Measurements from ENCODE around the gene CD180. TPM values are rescaled to one million over a fixed set of nuclear protein-coding genes. Genes with fewer than 3 reads are reported as not detected.
"Not testable (repeated sequence)": the region's sequence is repeated elsewhere in the genome, so short reads cannot be mapped to it uniquely, and the experiment has no call there.

CD180 gene
- total RNA-seq, 2 experiments from 2014 or later = 0.07 to 0.21 TPM

- POLR2A ChIA-PET = no interaction called here
- CTCF ChIA-PET = no interaction called here
- intact Hi-C loops (cut with micrococcal nuclease) = no loop called here
Measured at GRCh38 chr5:67183859-67184258, 12.7 kb downstream of the CD180 start.

DNA sequence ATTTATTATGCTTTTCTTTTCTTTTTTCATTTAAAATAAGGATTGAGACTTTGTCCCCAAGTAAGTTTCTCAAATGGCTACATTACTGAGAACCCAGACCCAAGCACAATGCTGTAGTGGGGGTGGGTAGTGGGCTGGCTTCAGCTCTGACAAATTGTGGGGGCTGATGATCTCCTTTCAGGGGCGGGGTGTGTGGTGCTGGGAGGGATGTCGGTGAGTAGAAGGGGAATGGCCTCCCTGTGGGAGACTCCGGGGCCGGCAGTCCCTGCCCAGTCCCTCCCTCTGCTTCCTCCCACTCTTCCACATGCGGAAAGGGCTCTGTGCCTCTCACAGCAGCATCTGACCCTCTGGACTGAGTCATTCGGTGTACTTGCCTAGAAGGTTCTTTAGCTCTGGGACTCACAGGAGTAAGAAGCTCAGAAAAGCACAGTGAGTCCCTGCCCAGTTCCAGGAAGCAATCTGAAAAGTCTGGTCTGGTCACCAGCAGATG is 14.3 kb downstream of the CD180 start:
- H3K36me3 Mint-ChIP-seq = peaks cover 2% of the 10 kb centered on the region
- peaks cover 44% of the 10 kb centered on the region for H3K4me1 Mint-ChIP-seq (ENCODE audit: low read depth)
- peak overlapping the region; percentile 38 for H3K27ac Mint-ChIP-seq
- no peak for DNase-seq
- H3K4me3 Mint-ChIP-seq = peak overlapping the region; percentile 14
- intact Hi-C loops (cut with micrococcal nuclease) = no loop called here
- peaks cover 4% of the 10 kb centered on the region for H3K9me3 Mint-ChIP-seq
- ChIA-PET POLR2A (no interaction called here), CTCF (interaction anchor here (2.4 kb wide), 1 partner anchor 26 kb away, joined by 7 read pairs; no protein-coding TSS in a partner anchor)
- no peaks in the 10 kb centered on the region for H3K27me3 Mint-ChIP-seq

More at GRCh38 chr5:67183859-67184258, 12.7 kb downstream of the CD180 start:
- H3K9me3 Mint-ChIP-seq = no peaks in the 10 kb centered on the region
- H3K4me1 Mint-ChIP-seq (ENCODE audit: low read depth) = peaks cover 54% of the 10 kb centered on the region
- no peak for DNase-seq
- no peak overlapping the region for H3K27ac Mint-ChIP-seq
- no peak overlapping the region for H3K4me3 Mint-ChIP-seq
- no peaks in the 10 kb centered on the region for H3K27me3 Mint-ChIP-seq
- no peaks in the 10 kb centered on the region for H3K36me3 Mint-ChIP-seq

GRCh38 chr5:67181648-67182221 is 14.9 kb downstream of the CD180 start:
- DNase-seq = no peak
- CTCF ChIA-PET = interaction anchor here (0.6 to 2.4 kb wide), 3 partner anchors 11 to 284 kb away, joined by 3 to 7 read pairs (median 3); no protein-coding TSS in a partner anchor

DNA sequence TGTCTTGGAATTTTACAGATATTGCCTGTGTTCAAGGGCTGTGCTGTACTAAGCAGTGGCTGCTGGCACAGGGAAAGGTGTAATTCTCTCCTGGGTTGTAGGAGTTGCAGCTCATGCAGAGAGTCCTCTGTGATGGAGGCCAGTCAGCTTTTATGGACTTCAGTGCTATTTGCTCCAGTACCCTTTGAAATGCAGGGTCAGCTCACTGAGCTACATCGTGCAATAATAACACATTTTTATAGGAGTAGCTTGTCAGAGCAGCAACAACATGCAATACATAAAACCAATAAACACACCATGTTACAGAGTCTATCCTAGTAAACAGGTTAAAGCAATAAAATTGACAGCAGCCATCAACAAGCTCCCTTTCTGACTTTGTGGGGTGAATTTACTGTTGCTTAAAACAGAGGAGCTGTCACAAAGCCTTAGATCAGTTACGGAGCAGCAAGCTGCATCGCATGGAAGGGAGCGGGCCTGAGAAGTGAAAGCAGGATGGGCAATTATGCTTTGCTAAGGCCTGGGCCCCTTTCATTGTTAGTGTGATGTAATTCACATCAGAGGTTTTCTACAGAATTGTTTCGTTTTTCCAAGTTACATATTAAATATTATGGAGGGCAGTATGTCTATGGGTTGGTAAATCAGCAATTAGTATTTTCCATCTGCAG is 16.8 kb downstream of the CD180 start:
- ChIA-PET POLR2A (no interaction called here), CTCF (interaction anchor here (2.4 kb wide), 1 partner anchor 28 kb away, joined by 7 read pairs; no protein-coding TSS in a partner anchor)
- no peak overlapping the region for H3K27ac Mint-ChIP-seq
- H3K9me3 Mint-ChIP-seq = peaks cover 23% of the 10 kb centered on the region
- no peaks in the 10 kb centered on the region for H3K27me3 Mint-ChIP-seq
- peaks cover 13% of the 10 kb centered on the region for H3K36me3 Mint-ChIP-seq
- peaks cover 38% of the 10 kb centered on the region for H3K4me1 Mint-ChIP-seq (ENCODE audit: low read depth)
- intact Hi-C loops (cut with micrococcal nuclease) = no loop called here
- no peak overlapping the region for H3K4me3 Mint-ChIP-seq
- no peak for DNase-seq

More at GRCh38 chr5:67181648-67182221, 14.9 kb downstream of the CD180 start:
- no peaks in the 10 kb centered on the region for H3K27me3 Mint-ChIP-seq
- H3K4me1 Mint-ChIP-seq (ENCODE audit: low read depth) = peaks cover 43% of the 10 kb centered on the region
- intact Hi-C loops (cut with micrococcal nuclease) = no loop called here
- H3K36me3 Mint-ChIP-seq = peaks cover 9% of the 10 kb centered on the region
- H3K27ac Mint-ChIP-seq = peak overlapping the region; percentile 60
- POLR2A ChIA-PET = no interaction called here
- H3K9me3 Mint-ChIP-seq = peaks cover 10% of the 10 kb centered on the region
- H3K4me3 Mint-ChIP-seq = no peak overlapping the region

DNA sequence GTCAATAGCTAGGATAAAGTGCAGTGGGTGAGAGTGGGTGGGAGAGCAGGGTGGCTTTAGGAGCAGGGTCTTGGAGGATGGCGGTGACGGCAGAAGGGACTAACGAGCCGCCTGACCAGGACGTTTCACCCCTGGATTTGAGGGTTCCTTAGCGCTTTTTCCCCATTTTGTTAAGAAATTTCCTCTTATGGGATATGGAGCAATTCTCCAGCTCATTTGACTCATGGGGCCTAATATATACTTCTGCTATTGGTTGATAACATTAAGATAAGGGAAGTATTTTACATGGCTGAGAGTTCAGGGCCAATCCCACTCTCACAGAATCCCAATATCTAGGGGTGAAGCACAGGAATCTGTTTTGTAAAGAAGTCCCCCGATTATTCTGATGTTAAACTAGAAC is 17.6 kb downstream of the CD180 start:
- H3K27me3 Mint-ChIP-seq = no peaks in the 10 kb centered on the region
- no peak overlapping the region for H3K4me3 Mint-ChIP-seq
- ChIA-PET POLR2A (no interaction called here), CTCF (no interaction called here)
- intact Hi-C loops (cut with micrococcal nuclease) = no loop called here
- H3K36me3 Mint-ChIP-seq = peaks cover 13% of the 10 kb centered on the region
- H3K4me1 Mint-ChIP-seq (ENCODE audit: low read depth) = peaks cover 41% of the 10 kb centered on the region
- H3K27ac Mint-ChIP-seq = no peak overlapping the region
- no peak for DNase-seq
- peaks cover 23% of the 10 kb centered on the region for H3K9me3 Mint-ChIP-seq

DNA sequence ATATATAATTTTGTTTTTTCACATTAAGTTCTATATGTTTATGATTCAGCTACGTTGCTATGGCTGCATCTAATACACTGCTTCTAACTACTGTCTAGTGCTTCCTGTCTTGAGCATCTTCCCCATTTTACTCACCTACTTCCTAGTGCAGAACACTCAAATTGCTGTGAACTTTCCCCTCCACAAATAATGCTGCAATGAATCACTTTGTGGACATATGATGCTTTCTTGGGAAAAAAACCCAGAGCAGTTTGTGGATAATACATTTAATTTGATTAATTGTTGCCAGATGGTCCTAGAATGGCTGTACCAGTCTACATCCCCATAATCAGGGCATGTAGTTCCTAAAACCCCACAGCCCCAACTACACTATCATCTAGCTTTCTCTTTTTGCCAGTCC is 18.5 kb downstream of the CD180 start:
- ChIA-PET POLR2A (no interaction called here), CTCF (interaction anchor here (1.0 kb wide), 1 partner anchor 12 kb away, joined by 4 read pairs; no protein-coding TSS in a partner anchor)
- Mint-ChIP-seq H3K36me3 (peaks cover 13% of the 10 kb centered on the region), H3K27me3 (no peaks in the 10 kb centered on the region), H3K4me3 (no peak overlapping the region), H3K4me1 (ENCODE audit: low read depth) (peaks cover 38% of the 10 kb centered on the region), H3K9me3 (peaks cover 23% of the 10 kb centered on the region), H3K27ac (no peak overlapping the region)
- intact Hi-C loops (cut with micrococcal nuclease) = no loop called here
- no peak for DNase-seq

GRCh38 chr5:67176936-67177335 is 19.7 kb downstream of the CD180 start:
- POLR2A ChIA-PET = no interaction called here
- H3K27ac Mint-ChIP-seq = no peak overlapping the region

GRCh38 chr5:67173959-67174358 is 22.6 kb downstream of the CD180 start:
- H3K4me3 Mint-ChIP-seq = no peak overlapping the region

More at GRCh38 chr5:67176936-67177335, 19.7 kb downstream of the CD180 start:
- no peak overlapping the region for H3K4me3 Mint-ChIP-seq
- no peak for DNase-seq
- peaks cover 29% of the 10 kb centered on the region for H3K4me1 Mint-ChIP-seq (ENCODE audit: low read depth)
- no peaks in the 10 kb centered on the region for H3K27me3 Mint-ChIP-seq
- CTCF ChIA-PET = interaction anchor here (1.0 kb wide), 1 partner anchor 32 kb away, joined by 3 read pairs; no protein-coding TSS in a partner anchor
- intact Hi-C loops (cut with micrococcal nuclease) = no loop called here
- H3K36me3 Mint-ChIP-seq = peaks cover 13% of the 10 kb centered on the region
- peaks cover 23% of the 10 kb centered on the region for H3K9me3 Mint-ChIP-seq

DNA sequence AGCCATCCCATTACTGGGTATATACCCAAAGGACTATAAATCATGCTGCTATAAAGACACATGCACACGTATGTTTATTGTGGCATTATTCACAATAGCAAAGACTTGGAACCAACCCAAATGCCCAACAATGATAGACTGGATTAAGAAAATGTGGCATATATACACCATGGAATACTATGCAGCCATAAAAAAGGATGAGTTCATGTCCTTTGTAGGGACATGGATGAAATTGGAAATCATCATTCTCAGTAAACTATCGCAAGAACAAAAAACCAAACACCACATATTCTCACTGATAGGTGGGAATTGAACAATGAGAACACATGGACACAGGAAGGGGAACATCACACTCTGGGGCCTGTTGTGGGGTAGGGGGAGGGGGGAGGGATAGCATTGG is 23.2 kb downstream of the CD180 start:
- H3K27ac Mint-ChIP-seq; POLR2A ChIA-PET; DNase-seq; H3K27me3 Mint-ChIP-seq; H3K4me3 Mint-ChIP-seq; intact Hi-C loops (cut with micrococcal nuclease): not testable (repeated sequence)
- Mint-ChIP-seq H3K9me3 (peaks cover 23% of the 10 kb centered on the region), H3K36me3 (peaks cover 13% of the 10 kb centered on the region), H3K4me1 (ENCODE audit: low read depth) (peaks cover 19% of the 10 kb centered on the region)
- CTCF ChIA-PET = interaction anchor here (1.2 kb wide), 1 partner anchor 33 kb away, joined by 4 read pairs; no protein-coding TSS in a partner anchor

More at GRCh38 chr5:67173959-67174358, 22.6 kb downstream of the CD180 start:
- ChIA-PET POLR2A (no interaction called here), CTCF (interaction anchor here (1.2 kb wide), 1 partner anchor 33 kb away, joined by 4 read pairs; no protein-coding TSS in a partner anchor)
- no peak overlapping the region for H3K27ac Mint-ChIP-seq
- intact Hi-C loops (cut with micrococcal nuclease) = no loop called here
- no peak for DNase-seq
- peaks cover 13% of the 10 kb centered on the region for H3K36me3 Mint-ChIP-seq
- H3K9me3 Mint-ChIP-seq = peaks cover 23% of the 10 kb centered on the region
- peaks cover 16% of the 10 kb centered on the region for H3K4me1 Mint-ChIP-seq (ENCODE audit: low read depth)
- H3K27me3 Mint-ChIP-seq = no peaks in the 10 kb centered on the region

GRCh38 chr5:67170767-67171166 is 25.8 kb downstream of the CD180 start:
- Mint-ChIP-seq H3K4me1 (ENCODE audit: low read depth) (peaks cover 31% of the 10 kb centered on the region), H3K27ac (no peak overlapping the region), H3K36me3 (peaks cover 14% of the 10 kb centered on the region), H3K27me3 (no peaks in the 10 kb centered on the region), H3K4me3 (no peak overlapping the region), H3K9me3 (peaks cover 4% of the 10 kb centered on the region)
- POLR2A ChIA-PET = no interaction called here
- DNase-seq = no peak
- intact Hi-C loops (cut with micrococcal nuclease) = no loop called here
- CTCF ChIA-PET = interaction anchor here (1.2 to 16.1 kb wide), 2 partner anchors 11 to 34 kb away, joined by 3 to 363 read pairs; no protein-coding TSS in a partner anchor

- POLR2A ChIA-PET = interaction anchor here (9.9 kb wide), 1 partner anchor 37 kb away, joined by 104 read pairs; no protein-coding TSS in a partner anchor
- Mint-ChIP-seq H3K4me3 (peak overlapping the region; percentile 91), H3K27me3 (no peaks in the 10 kb centered on the region), H3K4me1 (ENCODE audit: low read depth) (peaks cover 48% of the 10 kb centered on the region), H3K9me3 (no peaks in the 10 kb centered on the region), H3K36me3 (peaks cover 33% of the 10 kb centered on the region), H3K27ac (peak overlapping the region; percentile 98)
- DNase-seq = no peak
- intact Hi-C loops (cut with micrococcal nuclease) = loop anchor here (1.0 to 10.0 kb wide), 5 partner anchors 8 to 1104 kb away; no protein-coding TSS in a partner anchor
- CTCF ChIA-PET = interaction anchor here (2.2 to 16.1 kb wide), 4 partner anchors 11 to 181 kb away, joined by 8 to 363 read pairs (median 14); no protein-coding TSS in a partner anchor
Measured at GRCh38 chr5:67168069-67168468, 28.5 kb downstream of the CD180 start.

Data from activated CD4-positive, alpha-beta memory T cell treated with anti-CD3 and anti-CD28 coated beads for 36 hours (primary cell).